Chondrocyte (in vitro differentiated cells): Measurements from ENCODE around the gene CREB5. TPM values are rescaled to one million over a fixed set of nuclear protein-coding genes. Genes with fewer than 3 reads are reported as not detected.
"Not testable (repeated sequence)": the region's sequence is repeated elsewhere in the genome, so short reads cannot be mapped to it uniquely, and the experiment has no call there.

Source experiments
- DNase-seq: peaks from one replicate; pipeline ENCODE4 v3.0.0; 2021; ENCODE audit warnings: mixed read lengths, low spot score
- H3K27ac Mint-ChIP-seq: one replicate; pipeline ENCODE4 v1.8.0; 2021; ENCODE audit warnings: mild to moderate bottlenecking, moderate library complexity, mixed read lengths; ENCODE audit not compliant: unreplicated experiment
- H3K27me3 Mint-ChIP-seq: 2 replicates; pipeline ENCODE4 v1.8.0; 2021; ENCODE audit warnings: low read depth, mixed read lengths
- H3K36me3 Mint-ChIP-seq: 2 replicates; pipeline ENCODE4 v1.8.0; 2021; ENCODE audit warnings: low read depth, mixed read lengths
- H3K4me1 Mint-ChIP-seq: 2 replicates; pipeline ENCODE4 v1.8.0; 2021; ENCODE audit warnings: low read depth, mild to moderate bottlenecking, mixed read lengths
- H3K4me3 Mint-ChIP-seq: one replicate; pipeline ENCODE4 v1.8.0; 2021; ENCODE audit warnings: mild to moderate bottlenecking, moderate library complexity, mixed read lengths; ENCODE audit not compliant: unreplicated experiment
- H3K9me3 Mint-ChIP-seq: 2 replicates; pipeline ENCODE4 v1.8.0; 2021; ENCODE audit warnings: low read depth, mixed read lengths
- CTCF ChIP-seq: fragments of 200-600 bp; sonication (generic); IDR thresholded peaks from 2 replicates; pipeline ENCODE4 v1.5.0; 2021; ENCODE audit warnings: antibody characterized with exemption, mild to moderate bottlenecking, moderate library complexity
- total RNA-seq: library from RNA; stranded (reverse); gene quantifications from 3 replicates; pipeline ENCODE4 v1.2.1, GENCODE V29; 2021

Gene CREB5
- total RNA-seq, 1 donor from 2014 or later: 8.2 TPM

DNA sequence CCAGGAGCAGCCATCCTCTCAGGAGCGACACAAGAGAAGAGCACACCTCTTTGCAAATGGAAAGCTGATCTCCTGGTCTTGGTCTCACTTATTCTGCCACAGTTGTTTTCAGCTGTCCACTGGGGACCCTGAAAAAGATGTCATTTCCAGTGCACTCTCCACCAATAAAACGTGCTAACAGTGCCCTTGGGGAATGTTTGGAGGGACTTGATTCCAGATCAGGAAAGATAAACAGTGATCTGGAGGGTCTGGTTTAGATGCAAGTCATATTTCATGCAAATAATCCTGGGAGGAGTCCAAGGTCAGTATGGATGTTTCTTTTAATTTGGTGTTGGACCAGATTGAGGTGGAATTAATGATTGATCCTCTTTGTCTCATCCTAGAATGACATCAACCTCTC, 185.0 kb downstream of the CREB5 start:
- no peak for TF ChIP-seq CTCF
- peaks cover 11% of the 10 kb centered on the region for H3K4me1 Mint-ChIP-seq
- H3K4me3 Mint-ChIP-seq: no peak overlapping the region
- H3K9me3 Mint-ChIP-seq: no peaks in the 10 kb centered on the region
- no peak overlapping the region for H3K27ac Mint-ChIP-seq
- peaks cover 2% of the 10 kb centered on the region for H3K36me3 Mint-ChIP-seq
- peaks cover 4% of the 10 kb centered on the region for H3K27me3 Mint-ChIP-seq
- no peak for DNase-seq

- not testable (repeated sequence) for H3K27me3 Mint-ChIP-seq, H3K9me3 Mint-ChIP-seq, DNase-seq, H3K27ac Mint-ChIP-seq, H3K36me3 Mint-ChIP-seq, H3K4me3 Mint-ChIP-seq
- H3K4me1 Mint-ChIP-seq: peaks cover 11% of the 10 kb centered on the region
These were observed 185.7 kb downstream of the CREB5 start for GRCh38 chr7:28598037-28598436.

DNA sequence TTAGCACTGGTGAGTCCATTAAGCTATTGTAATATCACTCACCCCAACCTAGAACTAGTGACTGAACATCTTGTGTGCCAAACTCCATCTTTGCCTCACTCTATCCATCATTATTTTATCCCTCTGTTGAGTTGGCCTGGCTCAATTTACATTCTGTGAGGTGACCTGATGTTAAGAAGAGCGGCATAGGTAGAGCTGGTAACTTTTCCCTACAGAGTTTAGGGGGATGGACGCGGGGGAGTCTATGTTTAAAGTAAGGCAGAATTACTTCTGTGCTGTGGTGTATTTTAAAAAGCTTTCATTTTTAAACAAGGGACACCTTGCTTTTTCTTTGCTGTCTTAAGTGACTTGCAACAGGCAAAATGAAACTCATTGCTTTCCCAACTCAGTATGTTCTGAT, 186.3 kb downstream of the CREB5 start:
- no peak overlapping the region for H3K27ac Mint-ChIP-seq
- peaks cover 2% of the 10 kb centered on the region for H3K36me3 Mint-ChIP-seq
- no peak for DNase-seq
- H3K27me3 Mint-ChIP-seq: peaks cover 4% of the 10 kb centered on the region
- H3K4me1 Mint-ChIP-seq: peaks cover 11% of the 10 kb centered on the region
- TF ChIP-seq CTCF: no peak
- no peak overlapping the region for H3K4me3 Mint-ChIP-seq
- H3K9me3 Mint-ChIP-seq: peaks cover 3% of the 10 kb centered on the region

GRCh38 chr7:28599411-28599810, 187.1 kb downstream of the CREB5 start:
- no peak for DNase-seq
- peaks cover 4% of the 10 kb centered on the region for H3K27me3 Mint-ChIP-seq
- H3K36me3 Mint-ChIP-seq: peaks cover 2% of the 10 kb centered on the region
- no peak overlapping the region for H3K27ac Mint-ChIP-seq
- no peak overlapping the region for H3K4me3 Mint-ChIP-seq
- peaks cover 11% of the 10 kb centered on the region for H3K4me1 Mint-ChIP-seq
- peaks cover 3% of the 10 kb centered on the region for H3K9me3 Mint-ChIP-seq
- TF ChIP-seq CTCF: no peak

GRCh38 chr7:28602282-28602681, 190.0 kb downstream of the CREB5 start:
- DNase-seq: no peak
- no peak for TF ChIP-seq CTCF
- peaks cover 3% of the 10 kb centered on the region for H3K9me3 Mint-ChIP-seq
- no peaks in the 10 kb centered on the region for H3K4me1 Mint-ChIP-seq
- H3K4me3 Mint-ChIP-seq: no peak overlapping the region
- H3K27ac Mint-ChIP-seq: no peak overlapping the region
- H3K36me3 Mint-ChIP-seq: peaks cover 2% of the 10 kb centered on the region
- H3K27me3 Mint-ChIP-seq: peaks cover 4% of the 10 kb centered on the region

GRCh38 chr7:28605427-28606085, 193.2 kb downstream of the CREB5 start:
- H3K27ac Mint-ChIP-seq: no peak overlapping the region
- no peaks in the 10 kb centered on the region for H3K36me3 Mint-ChIP-seq
- DNase-seq: no peak
- H3K9me3 Mint-ChIP-seq: peaks cover 3% of the 10 kb centered on the region
- H3K4me1 Mint-ChIP-seq: peaks cover 15% of the 10 kb centered on the region
- no peak for TF ChIP-seq CTCF
- H3K4me3 Mint-ChIP-seq: no peak overlapping the region
- H3K27me3 Mint-ChIP-seq: no peaks in the 10 kb centered on the region
